Smooth muscle cell (in vitro differentiated cells): ENCODE measurements around the gene PALD1. TPM values are rescaled to one million over a fixed set of nuclear protein-coding genes. Genes with fewer than 3 reads are reported as not detected.

ENCODE experiments used
- DNase-seq: peaks from one replicate; lab custom pipeline; 2025; ENCODE audit not compliant: unreplicated experiment; lab: John Stamatoyannopoulos, UW
- H2AFZ ChIP-seq: fragments of 200-600 bp; sonication (generic); 2 replicates; pipeline ENCODE4 v1.6.0; 2016; ENCODE audit warnings: antibody characterized with exemption, low read depth, mild to moderate bottlenecking
- H3F3A ChIP-seq: fragments of 200-600 bp; sonication (generic); 2 replicates; pipeline ENCODE4 v1.6.0; 2017; ENCODE audit warnings: antibody characterized with exemption, low read depth
- H3K27ac ChIP-seq: fragments of 200-600 bp; sonication (generic); 2 replicates; pipeline ENCODE4 v1.5.1; 2016; ENCODE audit warnings: low read depth, mild to moderate bottlenecking
- H3K27me3 ChIP-seq: fragments of 200-600 bp; sonication (generic); 2 replicates; pipeline ENCODE4 v1.6.1; 2016; ENCODE audit warnings: low read depth, mild to moderate bottlenecking
- H3K36me3 ChIP-seq: fragments of 200-600 bp; sonication (generic); 2 replicates; pipeline ENCODE4 v1.5.1; 2016; ENCODE audit warnings: low read depth
- H3K4me1 ChIP-seq: fragments of 200-600 bp; sonication (generic); 2 replicates; pipeline ENCODE4 v1.5.1; 2016; ENCODE audit warnings: low read depth
- H3K4me2 ChIP-seq: fragments of 200-600 bp; sonication (generic); 2 replicates; pipeline ENCODE4 v1.6.0; 2016; ENCODE audit warnings: mild to moderate bottlenecking
- H3K4me3 ChIP-seq: fragments of 200-600 bp; sonication (generic); 2 replicates; pipeline ENCODE4 v1.5.1; 2016; ENCODE audit warnings: mild to moderate bottlenecking
- H3K79me2 ChIP-seq: fragments of 200-600 bp; sonication (generic); 2 replicates; pipeline ENCODE4 v1.6.0; 2016; ENCODE audit warnings: low read depth, mild to moderate bottlenecking
- H3K9ac ChIP-seq: fragments of 200-600 bp; sonication (generic); 2 replicates; pipeline ENCODE4 v1.6.0; 2016; ENCODE audit warnings: low read depth
- H3K9me3 ChIP-seq: fragments of 200-600 bp; sonication (generic); replicated peaks from 2 replicates; pipeline ENCODE4 v1.5.1; 2016; ENCODE audit warnings: low read depth
- H4K20me1 ChIP-seq: fragments of 200-600 bp; sonication (generic); 2 replicates; pipeline ENCODE4 v1.6.0; 2016; ENCODE audit warnings: low read depth
- WGBS: methylation state at CpG from one replicate; pipeline ENCODE4 v1.1.7; 2016; ENCODE audit warnings: low lambda C conversion rate; 5-methylcytosine and 5-hydroxymethylcytosine counted together
- polyA plus RNA-seq: library from polyadenylated mRNA; unstranded; fragments of >200 nt; fragmentation: Nextera tagmentation; extraction: Ambion mirVana; gene quantifications from 2 replicates; pipeline ENCODE4 v1.2.1, GENCODE V29; 2016
- total RNA-seq: library from RNA; depleted of rRNA; stranded (reverse); fragments of >200 nt; gene quantifications from 2 replicates; pipeline ENCODE4 v1.2.3, GENCODE V29; 2014
- TF ChIP-seq, protein P1 (sequence below): fragments of 200-600 bp; sonication (generic); IDR thresholded peaks from 2 replicates; pipeline ENCODE4 v1.5.1; 2017; ENCODE audit warnings: borderline replicate concordance, mild to moderate bottlenecking, antibody characterized with exemption; ENCODE audit not compliant: insufficient read depth, poor library complexity, severe bottlenecking

Gene PALD1
- total and polyA plus RNA-seq, 2 experiments from 2014 or later, result 1.4 to 2.2 TPM

DNA sequence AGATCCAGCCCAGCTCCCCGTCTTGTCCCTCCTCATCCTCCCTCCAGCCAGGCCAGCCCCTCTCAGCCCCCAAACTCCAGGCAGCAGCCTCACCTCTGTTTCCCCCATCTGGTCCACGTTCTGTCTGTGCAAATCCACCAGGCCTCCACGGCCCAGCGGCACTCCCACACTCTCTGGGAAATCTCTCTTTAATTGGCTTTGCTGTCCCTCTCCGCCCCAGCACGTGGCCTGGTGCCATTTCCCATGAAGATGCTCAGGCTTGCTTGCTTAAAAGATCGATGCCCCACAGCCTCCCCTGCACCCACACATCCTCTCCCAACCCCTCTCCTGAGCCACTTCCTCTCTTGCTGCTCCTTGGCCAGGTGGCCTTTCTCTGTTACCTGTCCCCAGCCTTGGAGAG, 84.7 kb downstream of the PALD1 start:
- TF ChIP-seq, protein P1, sequence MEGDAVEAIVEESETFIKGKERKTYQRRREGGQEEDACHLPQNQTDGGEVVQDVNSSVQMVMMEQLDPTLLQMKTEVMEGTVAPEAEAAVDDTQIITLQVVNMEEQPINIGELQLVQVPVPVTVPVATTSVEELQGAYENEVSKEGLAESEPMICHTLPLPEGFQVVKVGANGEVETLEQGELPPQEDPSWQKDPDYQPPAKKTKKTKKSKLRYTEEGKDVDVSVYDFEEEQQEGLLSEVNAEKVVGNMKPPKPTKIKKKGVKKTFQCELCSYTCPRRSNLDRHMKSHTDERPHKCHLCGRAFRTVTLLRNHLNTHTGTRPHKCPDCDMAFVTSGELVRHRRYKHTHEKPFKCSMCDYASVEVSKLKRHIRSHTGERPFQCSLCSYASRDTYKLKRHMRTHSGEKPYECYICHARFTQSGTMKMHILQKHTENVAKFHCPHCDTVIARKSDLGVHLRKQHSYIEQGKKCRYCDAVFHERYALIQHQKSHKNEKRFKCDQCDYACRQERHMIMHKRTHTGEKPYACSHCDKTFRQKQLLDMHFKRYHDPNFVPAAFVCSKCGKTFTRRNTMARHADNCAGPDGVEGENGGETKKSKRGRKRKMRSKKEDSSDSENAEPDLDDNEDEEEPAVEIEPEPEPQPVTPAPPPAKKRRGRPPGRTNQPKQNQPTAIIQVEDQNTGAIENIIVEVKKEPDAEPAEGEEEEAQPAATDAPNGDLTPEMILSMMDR, result no peak
- Histone ChIP-seq H2AFZ (no peak overlapping the region), H3K79me2 (no peaks in the 10 kb centered on the region), H3K9ac (no peak overlapping the region), H4K20me1 (no peaks in the 10 kb centered on the region), H3F3A (peaks cover 13% of the 10 kb centered on the region), H3K4me2 (no peak overlapping the region), H3K9me3 (no peaks in the 10 kb centered on the region), H3K27me3 (no peaks in the 10 kb centered on the region), H3K4me3 (no peak overlapping the region), H3K4me1 (peaks cover 3% of the 10 kb centered on the region), H3K36me3 (no peaks in the 10 kb centered on the region), H3K27ac (no peak overlapping the region)
- WGBS, result 58% methylated on average over 7 of the region's 7 CpGs
- no peak for DNase-seq

DNA sequence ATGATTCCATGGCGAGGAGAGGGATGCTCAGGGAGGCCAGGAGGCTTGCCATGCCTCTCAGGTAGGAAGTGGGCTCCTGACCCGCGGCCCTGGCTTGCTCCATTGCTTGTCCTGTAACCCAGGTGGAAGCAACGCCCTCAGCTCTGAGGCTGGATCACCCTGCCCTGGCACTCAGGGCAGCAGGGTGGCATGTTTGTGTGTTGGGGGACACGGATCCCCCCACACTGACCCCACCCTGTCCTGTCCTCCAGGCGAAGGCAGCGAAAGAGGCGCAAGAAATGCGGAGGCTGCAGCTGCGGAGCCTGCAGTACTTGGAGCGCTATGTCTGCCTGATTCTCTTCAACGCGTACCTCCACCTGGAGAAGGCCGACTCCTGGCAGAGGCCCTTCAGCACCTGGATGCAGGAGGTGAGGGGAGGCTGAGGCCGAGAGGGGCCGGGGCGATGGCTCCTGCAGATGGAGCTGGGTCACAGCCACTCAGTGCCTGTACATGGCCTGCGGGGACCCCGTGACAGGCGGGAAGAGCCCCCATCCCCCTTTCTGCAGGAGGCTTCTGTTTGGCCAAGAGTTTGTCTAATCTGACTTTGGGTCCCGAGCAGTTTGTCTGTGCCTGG, 85.7 kb downstream of the PALD1 start:
- Histone ChIP-seq H3K27ac (no peak overlapping the region), H3K36me3 (no peaks in the 10 kb centered on the region), H3K4me2 (no peak overlapping the region), H3K4me3 (no peak overlapping the region), H3K27me3 (no peaks in the 10 kb centered on the region), H3K4me1 (no peaks in the 10 kb centered on the region), H2AFZ (no peak overlapping the region), H4K20me1 (no peaks in the 10 kb centered on the region), H3K9me3 (no peaks in the 10 kb centered on the region), H3K9ac (no peak overlapping the region), H3K79me2 (no peaks in the 10 kb centered on the region), H3F3A (peaks cover 13% of the 10 kb centered on the region)
- no peak for DNase-seq
- WGBS, result 96% methylated on average over 21 of the region's 21 CpGs
- TF ChIP-seq, protein P1, result no peak

- Histone ChIP-seq H3K9ac (no peak overlapping the region), H2AFZ (no peak overlapping the region), H3K4me1 (no peaks in the 10 kb centered on the region), H3F3A (peaks cover 9% of the 10 kb centered on the region), H3K36me3 (no peaks in the 10 kb centered on the region), H3K27ac (no peak overlapping the region), H3K79me2 (no peaks in the 10 kb centered on the region), H3K9me3 (no peaks in the 10 kb centered on the region), H3K27me3 (no peaks in the 10 kb centered on the region), H3K4me2 (no peak overlapping the region), H3K4me3 (no peak overlapping the region), H4K20me1 (no peaks in the 10 kb centered on the region)
- TF ChIP-seq, protein P1, result no peak
- 96% methylated on average over 6 of the region's 6 CpGs for WGBS
- no peak for DNase-seq
Observed at GRCh38 chr10:70564901-70565351, 86.4 kb downstream of the PALD1 start.
